AG09309 (cell line): ENCODE data around the gene PTCHD1.

Experiments used
- DNase-seq: peaks from one replicate; pipeline ENCODE4 v3.0.0-alpha.2; 2010; ENCODE audit warnings: low read depth
- H3K4me3 ChIP-seq: 2 replicates; pipeline ENCODE4 v1.5.1; 2011; ENCODE audit warnings: mild to moderate bottlenecking, low read depth, low read length, moderate library complexity; ENCODE audit not compliant: control insufficient read depth
- TF ChIP-seq, protein P1 (sequence below): IDR thresholded peaks from 2 replicates; pipeline ENCODE4 v1.5.1; 2011; ENCODE audit warnings: mild to moderate bottlenecking, low read depth, low read length, inconsistent platforms; ENCODE audit not compliant: insufficient read depth, control insufficient read depth; ENCODE audit errors: missing control alignments

PTCHD1 gene

GRCh38 chrX:23334848-23335599, at the start of gene PTCHD1:
TSS of gene PTCHD1 (plus strand) at chrX:23334849. CDS start at chrX:23334876, 27 bp downstream.
- no peak for DNase-seq
- TF ChIP-seq, protein P1, sequence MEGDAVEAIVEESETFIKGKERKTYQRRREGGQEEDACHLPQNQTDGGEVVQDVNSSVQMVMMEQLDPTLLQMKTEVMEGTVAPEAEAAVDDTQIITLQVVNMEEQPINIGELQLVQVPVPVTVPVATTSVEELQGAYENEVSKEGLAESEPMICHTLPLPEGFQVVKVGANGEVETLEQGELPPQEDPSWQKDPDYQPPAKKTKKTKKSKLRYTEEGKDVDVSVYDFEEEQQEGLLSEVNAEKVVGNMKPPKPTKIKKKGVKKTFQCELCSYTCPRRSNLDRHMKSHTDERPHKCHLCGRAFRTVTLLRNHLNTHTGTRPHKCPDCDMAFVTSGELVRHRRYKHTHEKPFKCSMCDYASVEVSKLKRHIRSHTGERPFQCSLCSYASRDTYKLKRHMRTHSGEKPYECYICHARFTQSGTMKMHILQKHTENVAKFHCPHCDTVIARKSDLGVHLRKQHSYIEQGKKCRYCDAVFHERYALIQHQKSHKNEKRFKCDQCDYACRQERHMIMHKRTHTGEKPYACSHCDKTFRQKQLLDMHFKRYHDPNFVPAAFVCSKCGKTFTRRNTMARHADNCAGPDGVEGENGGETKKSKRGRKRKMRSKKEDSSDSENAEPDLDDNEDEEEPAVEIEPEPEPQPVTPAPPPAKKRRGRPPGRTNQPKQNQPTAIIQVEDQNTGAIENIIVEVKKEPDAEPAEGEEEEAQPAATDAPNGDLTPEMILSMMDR, result no peak
- no peak within 1 kb of the TSS for H3K4me3 ChIP-seq

DNA sequence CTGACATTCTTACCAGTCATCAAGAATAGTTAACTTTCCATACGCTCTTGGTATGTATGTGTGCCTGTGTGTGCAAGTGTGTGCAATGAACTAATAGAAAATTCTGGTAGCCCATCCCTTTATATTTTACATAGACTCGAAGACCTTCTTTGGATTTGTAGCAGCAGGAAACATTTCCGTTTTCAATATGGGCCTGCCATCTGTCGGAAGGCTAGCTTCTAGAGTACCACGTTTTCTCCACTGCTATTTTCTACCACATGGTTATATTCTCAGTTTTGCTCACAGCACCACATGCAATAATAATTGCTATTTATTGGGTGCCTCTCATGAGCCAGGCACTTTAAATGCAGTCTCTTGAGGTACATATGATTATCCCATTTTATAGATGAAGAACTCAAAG, 47.9 kb upstream of the PTCHD1 start:
- DNase-seq, result no peak
- H3K4me3 ChIP-seq, result no peak overlapping the region
- TF ChIP-seq, protein P1, result no peak

DNA sequence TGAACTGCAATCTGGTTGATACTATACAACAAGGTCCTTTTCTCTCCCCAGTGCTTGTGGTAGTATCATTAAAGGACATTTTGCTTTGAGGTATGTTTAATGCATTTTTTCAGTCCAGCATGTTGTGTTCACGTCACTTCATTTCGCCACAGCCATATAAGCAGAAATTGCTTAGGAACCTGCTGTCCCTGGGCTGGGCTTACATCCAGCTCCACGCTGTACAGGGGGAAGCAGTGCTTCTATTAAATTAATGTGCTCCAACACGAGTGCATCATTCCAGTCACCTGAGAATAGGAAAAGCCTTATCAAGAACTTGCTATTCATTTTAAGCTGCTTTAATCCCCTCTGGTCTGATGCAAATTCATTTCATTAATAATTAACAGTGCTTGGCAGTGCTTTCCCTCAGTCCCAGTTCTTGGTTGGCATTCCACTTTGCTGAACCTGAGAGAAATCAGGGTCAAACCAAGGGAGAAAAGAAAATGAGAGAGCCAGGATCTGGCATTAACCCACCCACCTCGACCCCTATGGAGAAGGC, 47.4 kb upstream of the PTCHD1 start:
- TF ChIP-seq, protein P1, result no peak
- no peak for DNase-seq
- H3K4me3 ChIP-seq, result no peak overlapping the region

DNA sequence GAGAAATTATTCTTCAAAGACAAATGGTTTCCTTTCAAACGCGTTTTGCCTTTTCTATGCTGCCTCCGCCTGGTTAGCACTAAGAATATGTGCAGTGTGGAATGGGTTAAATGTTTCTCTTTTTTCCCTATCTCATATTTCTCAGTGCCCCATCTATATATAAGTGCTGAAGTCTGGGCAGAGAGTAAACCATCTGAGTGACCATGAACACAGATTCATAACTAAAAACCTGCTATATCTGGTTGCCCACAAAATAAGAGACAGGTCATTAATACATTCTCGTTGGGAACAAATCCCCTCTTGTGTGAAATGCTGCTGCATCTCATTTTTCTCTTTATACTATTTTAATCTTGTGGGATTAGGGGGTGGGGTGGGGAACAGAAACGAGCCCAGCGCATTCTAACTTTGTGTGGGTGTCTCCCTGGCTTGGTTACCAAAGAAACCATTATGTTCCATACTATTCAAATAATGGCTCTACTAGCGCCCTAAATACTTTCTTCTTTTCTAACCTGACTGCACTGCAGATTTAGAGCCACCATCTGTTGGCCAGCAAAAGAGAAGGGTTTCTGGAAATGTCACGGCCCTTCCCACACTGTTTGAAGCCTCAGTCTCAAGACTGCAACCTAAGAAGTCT, 42.2 kb upstream of the PTCHD1 start:
- no peak for DNase-seq
- H3K4me3 ChIP-seq, result no peak overlapping the region
- TF ChIP-seq, protein P1, result no peak

DNA sequence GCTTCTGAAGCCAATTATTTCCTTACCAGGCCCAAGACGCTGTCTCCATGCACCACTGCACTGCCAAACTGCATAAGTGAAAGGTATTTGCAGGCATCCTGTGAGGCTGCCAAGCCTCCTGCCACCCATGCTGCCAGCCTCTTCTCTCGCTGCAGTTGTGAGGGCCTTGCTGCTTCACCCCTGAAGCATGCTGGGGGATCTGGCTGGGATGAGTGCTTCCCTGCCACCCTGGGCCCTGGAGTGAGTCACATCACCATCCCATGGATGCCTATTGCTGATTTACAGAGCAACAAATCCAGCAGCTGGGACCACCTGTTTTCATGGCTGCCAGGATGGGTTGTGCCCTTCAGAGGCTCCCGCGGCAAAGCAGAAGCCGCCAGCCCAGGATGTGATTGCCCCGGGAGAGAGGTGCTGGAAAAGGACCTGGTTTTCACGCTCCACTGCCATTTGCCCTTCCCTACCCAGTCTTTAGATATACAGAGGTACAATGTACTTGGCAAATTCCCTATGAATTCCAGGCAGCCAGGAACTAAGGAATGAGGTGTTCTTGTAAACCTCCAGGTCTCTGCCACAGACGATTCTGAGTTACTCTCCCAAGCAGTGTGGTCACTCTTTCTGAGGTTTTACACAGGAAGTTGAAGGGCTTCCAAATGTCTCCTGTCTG, 41.5 kb upstream of the PTCHD1 start:
- no peak overlapping the region for H3K4me3 ChIP-seq
- DNase-seq, result no peak
- TF ChIP-seq, protein P1, result no peak

- no peak for DNase-seq
- TF ChIP-seq, protein P1, result no peak
- H3K4me3 ChIP-seq, result no peak overlapping the region
These were observed 29.8 kb upstream of the PTCHD1 start for GRCh38 chrX:23304881-23305280.
